Measurements from ENCODE around the gene TSC22D3.

GRCh38 chrX:107709266-107709806 lies 66.3 kb downstream of the TSC22D3 start:
- TF ChIP-seq POLR2A (IDR thresholded peaks at IDR 0.05) (no peak), CTCF (IDR thresholded peaks at IDR 0.05) (no peak)

Data from tibial nerve (tissue), 3 donors.